CD4-positive, alpha-beta T cell treated with Interleukin-1 beta for 1 hour (primary cell): Measurements from ENCODE around the gene KIFAP3.
"Not testable (repeated sequence)": the region's sequence is repeated elsewhere in the genome, so short reads cannot be mapped to it uniquely, and the experiment has no call there.

Experiments
- DNase-seq, 2 donors: peaks; one replicate each; pipeline ENCODE4 v3.0.0-alpha.2; 2020 to 2022

Gene KIFAP3

DNA sequence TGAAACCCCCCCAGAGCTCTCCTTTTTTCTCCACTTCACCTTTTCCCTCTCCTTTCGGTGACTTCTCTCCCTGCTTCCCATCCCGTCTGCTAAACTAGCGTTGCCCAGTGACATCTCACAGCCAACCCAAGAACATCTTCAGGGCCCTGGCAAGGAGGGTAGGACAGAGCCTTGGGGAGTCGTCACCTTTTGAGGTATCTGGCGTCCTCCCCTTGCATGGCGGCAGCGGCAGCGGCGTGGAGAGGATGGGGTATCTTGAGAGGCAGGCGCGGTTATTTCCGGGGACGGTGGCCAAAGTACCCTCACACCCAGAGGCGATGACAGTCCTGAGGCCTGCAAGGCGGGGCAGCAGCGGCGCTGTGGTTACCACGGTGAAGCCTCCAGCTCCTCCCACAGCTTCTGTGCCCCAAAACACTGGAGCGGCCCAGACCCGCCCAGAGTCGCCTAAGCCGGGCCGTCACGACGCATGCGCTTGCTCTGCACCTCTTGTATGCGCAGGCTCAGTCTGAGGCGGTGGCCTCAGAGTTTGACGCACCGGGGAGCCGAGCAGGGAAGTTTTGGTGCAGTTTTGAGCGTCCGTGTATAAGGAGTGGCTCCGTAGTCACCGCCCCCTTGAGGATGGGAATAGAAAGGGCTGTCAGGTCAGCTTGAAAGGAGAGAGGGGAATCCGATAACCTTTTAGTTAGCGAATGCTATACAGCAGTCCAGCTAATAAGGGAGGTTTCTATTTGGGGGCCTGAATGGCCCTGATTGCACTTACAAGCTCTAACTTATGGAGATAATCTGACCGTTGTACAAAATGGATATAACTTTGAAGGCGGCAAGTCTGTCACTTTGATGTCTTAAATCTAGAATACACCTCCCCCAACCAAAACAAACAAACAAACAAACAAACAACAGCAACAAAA lies at the start of gene KIFAP3:
Gene KIFAP3 (minus strand): TSS at position 446 of the 908 bp plus-strand sequence. CDS start 228 bp downstream, at position 218.
- peak; percentile 97 to 99 for DNase-seq

GRCh38 chr1:170122366-170122765 lies 47.9 kb upstream of the KIFAP3 start:
- no peak for DNase-seq

DNA sequence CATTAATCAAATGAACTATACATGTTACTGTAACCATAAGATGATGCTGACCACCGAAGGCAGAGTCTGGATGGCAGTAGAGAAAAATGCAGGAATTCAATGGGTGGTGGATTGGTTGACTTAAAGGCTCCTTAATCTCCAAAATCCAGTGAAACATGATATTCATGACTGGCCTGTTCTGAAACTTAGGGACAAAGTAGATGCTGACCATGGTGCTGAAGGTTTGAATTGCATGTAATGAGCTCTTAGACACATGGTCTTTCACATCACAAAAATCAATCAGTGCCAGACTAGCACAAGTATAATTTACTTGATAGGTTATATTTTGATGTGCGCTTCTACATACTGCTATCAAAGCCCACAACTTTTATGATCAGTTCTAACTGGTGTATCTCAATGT lies 40.4 kb upstream of the KIFAP3 start:
- no peak for DNase-seq

DNA sequence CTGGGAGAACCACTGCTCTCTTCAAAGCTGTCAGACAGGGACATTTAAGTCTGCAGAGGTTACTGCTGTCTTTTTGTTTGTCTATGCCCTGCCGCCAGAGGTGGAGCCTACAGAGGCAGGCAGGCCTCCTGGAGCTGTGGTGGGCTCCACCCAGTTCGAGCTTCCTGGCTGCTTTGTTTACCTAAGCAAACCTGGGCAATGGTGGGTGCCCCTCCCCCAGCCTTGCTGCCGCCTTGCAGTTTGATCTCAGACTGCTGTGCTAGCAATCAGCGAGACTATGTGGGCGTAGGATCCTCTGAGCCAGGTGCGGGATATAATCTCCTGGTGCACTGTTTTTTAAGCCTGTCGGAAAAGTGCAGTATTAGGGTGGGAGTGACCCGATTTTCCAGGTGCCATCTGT lies 38.6 kb upstream of the KIFAP3 start:
- DNase-seq: not testable (repeated sequence)

- no peak for DNase-seq
Measured at GRCh38 chr1:170097449-170097948, 23.0 kb upstream of the KIFAP3 start.

DNA sequence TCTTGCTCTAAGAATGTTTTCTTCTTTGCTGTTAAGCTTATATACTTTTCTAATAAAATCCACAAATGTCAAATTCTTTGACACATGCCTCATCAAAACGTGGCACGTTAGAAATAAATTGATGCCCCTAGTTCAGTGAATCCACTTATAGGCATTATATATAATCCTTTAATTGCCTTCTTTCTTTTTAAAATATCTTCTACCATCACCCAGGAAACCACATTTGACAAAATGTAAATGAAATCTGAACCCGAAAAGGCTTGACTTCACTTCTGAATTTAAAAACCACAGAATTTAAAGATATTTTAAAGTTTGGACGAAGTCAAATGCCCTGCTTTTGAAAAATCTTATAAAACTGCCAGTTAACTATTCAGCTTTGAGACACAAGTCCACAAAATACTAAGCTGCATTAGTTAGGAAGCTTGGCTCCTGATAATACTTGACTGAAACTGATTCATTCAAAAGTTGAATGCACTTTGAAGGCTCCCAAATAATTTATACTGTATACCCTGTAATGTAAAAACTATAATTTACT lies 22.4 kb upstream of the KIFAP3 start:
- DNase-seq: no peak

GRCh38 chr1:170095976-170096748 lies 21.7 kb upstream of the KIFAP3 start:
- no peak for DNase-seq

DNA sequence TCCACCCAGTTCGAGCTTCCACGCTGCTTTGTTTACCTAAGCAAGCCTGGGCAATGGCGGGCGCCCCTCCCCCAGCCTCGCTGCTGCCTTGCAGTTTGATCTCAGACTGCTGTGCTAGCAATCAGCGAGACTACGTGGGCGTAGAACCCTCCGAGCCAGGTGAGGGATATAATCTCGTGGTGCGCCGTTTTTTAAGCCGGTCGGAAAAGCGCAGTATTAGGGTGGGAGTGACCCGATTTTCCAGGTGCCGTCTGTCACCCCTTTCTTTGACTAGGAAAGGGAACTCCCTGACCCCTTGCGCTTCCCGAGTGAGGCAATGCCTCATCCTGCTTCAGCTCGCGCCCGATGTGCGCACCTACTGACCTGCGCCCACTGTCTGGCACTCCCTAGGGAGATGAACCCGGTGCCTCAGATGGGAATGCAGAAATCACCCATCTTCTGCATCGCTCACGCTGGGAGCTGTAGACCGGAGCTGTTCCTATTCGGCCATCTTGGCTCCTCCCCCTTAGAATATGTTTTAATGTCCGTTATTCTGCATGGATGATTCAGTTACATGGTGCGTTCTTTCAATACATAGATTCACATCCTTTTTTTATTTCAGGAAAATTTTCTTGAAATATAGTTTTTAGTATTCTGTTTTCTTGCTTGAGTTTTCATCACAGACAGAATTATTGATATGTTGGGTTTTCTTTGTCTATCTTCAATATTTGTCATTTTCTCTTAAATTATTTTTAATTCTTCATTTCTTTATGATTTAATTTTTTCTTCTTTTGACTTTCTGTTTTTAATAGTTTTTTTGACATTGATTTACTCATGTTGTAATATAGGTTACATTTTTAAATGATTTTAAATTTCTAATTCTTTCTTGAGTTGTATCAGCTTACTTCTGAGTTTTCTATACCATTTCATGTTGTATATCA lies 20.5 kb upstream of the KIFAP3 start:
- DNase-seq: not testable (repeated sequence)

- no peak for DNase-seq
Measured at GRCh38 chr1:170086399-170087032, 12.0 kb upstream of the KIFAP3 start.

- no peak for DNase-seq
Measured at GRCh38 chr1:170085091-170085490, 10.6 kb upstream of the KIFAP3 start.

GRCh38 chr1:170078610-170079189 lies 4.2 kb upstream of the KIFAP3 start:
- no peak for DNase-seq

GRCh38 chr1:170077926-170078325 lies 3.4 kb upstream of the KIFAP3 start:
- DNase-seq: no peak

- DNase-seq: peak in 1 of 2 donors; percentile 14
Measured at GRCh38 chr1:170076952-170077351, 2.5 kb upstream of the KIFAP3 start.

DNA sequence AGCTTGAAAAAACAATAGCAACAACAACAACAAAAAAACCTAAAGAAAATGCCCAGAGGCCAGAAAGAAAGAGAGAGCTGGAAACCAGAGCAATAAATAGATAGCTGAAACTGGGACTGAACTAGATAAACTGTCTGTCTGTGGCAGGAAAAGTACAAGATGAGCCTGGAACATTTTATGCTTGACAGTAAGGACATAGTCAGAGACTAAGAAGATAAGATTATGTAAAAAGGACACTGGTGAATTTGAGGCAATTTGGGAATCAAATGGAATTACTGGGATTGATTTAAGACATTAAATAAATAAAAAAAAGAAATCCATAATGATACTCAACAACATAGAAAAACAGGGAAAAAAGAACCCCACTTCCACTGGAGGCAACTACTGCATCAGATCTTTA lies 1.7 kb upstream of the KIFAP3 start:
- no peak for DNase-seq

GRCh38 chr1:170075186-170075585 lies 691 bp upstream of the KIFAP3 start:
- no peak for DNase-seq

- DNase-seq: no peak
Measured at GRCh38 chr1:170073893-170074249, 624 bp downstream of the KIFAP3 start.

- DNase-seq: no peak
Measured at GRCh38 chr1:170071378-170071777, 3.1 kb downstream of the KIFAP3 start.

DNA sequence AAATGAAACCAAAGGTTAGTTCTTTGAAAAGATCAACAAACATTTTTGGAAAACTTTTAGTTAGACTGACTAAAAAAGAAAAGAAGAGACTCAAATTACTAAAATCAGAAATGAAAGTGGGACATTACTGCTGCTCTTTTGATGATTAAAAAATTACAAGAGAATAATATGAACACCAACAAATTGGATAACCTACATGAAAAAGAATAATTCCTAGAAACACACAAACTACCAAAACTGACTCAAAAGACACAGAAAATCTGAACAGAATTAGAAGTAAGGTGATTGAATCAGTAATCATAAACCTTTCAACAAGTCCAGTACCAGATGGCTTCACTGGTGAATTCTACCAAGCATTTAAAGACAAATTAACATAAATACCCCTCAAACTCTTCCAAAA lies 5.6 kb downstream of the KIFAP3 start:
- DNase-seq: no peak

DNA sequence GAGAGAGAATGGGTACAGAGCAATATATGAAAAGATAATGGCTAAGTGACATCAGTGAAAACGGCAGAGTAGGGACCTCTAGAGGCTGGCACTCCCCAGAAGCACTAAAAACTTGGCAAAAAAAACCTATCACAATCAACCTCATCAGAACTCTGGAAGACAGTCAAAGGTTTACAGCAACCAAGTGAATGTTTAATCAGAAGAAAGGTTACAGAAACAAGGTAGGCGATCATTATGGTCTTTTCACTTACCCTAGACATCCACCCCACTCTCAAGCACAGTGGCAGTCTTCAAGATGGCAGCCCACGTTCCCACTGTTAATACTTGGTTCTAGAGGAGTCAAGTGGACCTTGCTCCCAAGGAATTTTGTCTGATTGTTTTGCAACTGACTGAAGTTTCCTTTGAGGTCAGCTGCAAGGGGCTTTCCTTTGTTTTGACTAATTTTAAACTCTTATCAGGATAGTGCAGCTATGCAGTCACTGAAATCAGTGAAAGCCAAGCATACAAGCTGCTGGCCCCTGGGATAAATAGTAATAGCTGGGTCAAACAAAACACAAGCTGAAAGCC lies 7.2 kb downstream of the KIFAP3 start:
- no peak for DNase-seq

DNA sequence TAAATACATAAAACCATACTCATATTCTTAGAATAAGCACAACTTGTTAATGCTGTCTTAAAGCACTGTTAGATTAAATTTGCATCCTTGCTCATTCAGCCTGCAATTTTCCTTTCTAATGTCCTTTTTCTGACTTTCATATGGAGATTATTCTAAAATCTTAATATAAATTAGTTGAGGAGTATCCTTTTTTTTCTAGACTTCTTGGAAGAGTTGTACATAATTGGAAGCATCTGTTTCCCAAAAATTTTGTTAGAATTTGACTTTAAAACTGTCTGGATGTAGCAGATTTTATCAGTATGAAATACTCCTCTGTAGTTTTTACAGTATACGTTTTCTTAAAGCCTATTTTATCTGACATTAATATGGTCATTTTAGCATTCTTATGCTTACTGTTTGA lies 9.7 kb downstream of the KIFAP3 start:
- no peak for DNase-seq
